Kidney (tissue), 14 donors: ENCODE results near the gene AP3M1. TPM values are rescaled to one million over a fixed set of nuclear protein-coding genes. Genes with fewer than 3 reads are reported as not detected.
"Not testable (repeated sequence)": the region's sequence is repeated elsewhere in the genome, so short reads cannot be mapped to it uniquely, and the experiment has no call there.

Source experiments
- DNase-seq, 5 donors: peaks; one replicate each; pipeline ENCODE4 v3.0.0-alpha.2; 2013 to 2020
- FAIRE-seq: peaks from 2 replicates; lab custom pipeline; 2012; peaks lifted over from hg19 to GRCh38; lab: Jason Lieb, UNC
- H3K27ac ChIP-seq, 2 donors: one replicate each; pipeline ENCODE4 v1.7.0; 2013; ENCODE audit warnings: low read depth in 2 of 2, low read length in 2 of 2, inconsistent platforms in 1 of 2
- H3K27me3 ChIP-seq: one replicate; pipeline ENCODE4 v1.7.1; 2013; ENCODE audit warnings: low read length, inconsistent platforms; ENCODE audit not compliant: control insufficient read depth, insufficient read depth
- H3K36me3 ChIP-seq, 3 donors: one replicate each; pipeline versions ENCODE4 v1.7.0 to v1.7.1; 2013; ENCODE audit warnings: low read length in 3 of 3, control low read depth in 1 of 3, inconsistent platforms in 1 of 3; ENCODE audit not compliant: insufficient read depth in 3 of 3, control insufficient read depth in 2 of 3
- H3K4me1 ChIP-seq, 3 donors: one replicate each; pipeline versions ENCODE4 v1.7.0 to v1.7.1; 2013; ENCODE audit warnings: low read length in 3 of 3, inconsistent platforms in 1 of 3, low read depth in 1 of 3; ENCODE audit not compliant: control insufficient read depth in 2 of 3, insufficient read depth in 2 of 3
- H3K4me3 ChIP-seq, 3 donors: one replicate each; pipeline versions ENCODE4 v1.7.0 to v1.8.1; 2013; ENCODE audit warnings: low read length in 3 of 3, control low read depth in 1 of 3, inconsistent platforms in 1 of 3
- H3K9ac ChIP-seq, 3 donors: one replicate each; pipeline versions ENCODE4 v1.7.0 to v1.7.1; 2013; ENCODE audit warnings: low read length in 3 of 3, control low read depth in 1 of 3, inconsistent platforms in 1 of 3
- H3K9me3 ChIP-seq, 3 donors: one replicate each; pipeline versions ENCODE4 v1.7.0 to v1.7.1; 2013; ENCODE audit warnings: low read length in 3 of 3, control low read depth in 1 of 3, inconsistent platforms in 1 of 3; ENCODE audit not compliant: control insufficient read depth in 2 of 3, insufficient read depth in 1 of 3
- intact Hi-C: fragments of 100-400 bp; cut with DNase I; formaldehyde crosslinking; loops from one replicate; pipeline ENCODE4 v1.11.1; 2022
- polyA plus RNA-seq: library from polyadenylated mRNA; stranded (reverse); fragments of 350-450 nt; fragmentation: Illumina TruSeq; extraction: RNeasy Lipid Tissue Mini Kit (QIAGEN cat#74804); gene quantifications from one replicate; pipeline ENCODE4 v1.2.3, GENCODE V29; 2014; ENCODE audit warnings: low read depth, low replicate concordance; ENCODE audit not compliant: insufficient read depth
- total RNA-seq: library from RNA; stranded (reverse); fragmentation: NEBNext Ultra II Directional; extraction: Animal tissue kit (Norgen Biotek cat#: 25700); gene quantifications from one replicate; pipeline ENCODE4 v1.2.1, GENCODE V29; 2021
- TF ChIP-seq, protein P1 (sequence below): IDR thresholded peaks from 3 replicates; pipeline ENCODE4 v1.5.1; 2012; ENCODE audit warnings: mild to moderate bottlenecking, moderate library complexity, borderline replicate concordance; ENCODE audit not compliant: insufficient read depth; ENCODE audit errors: extremely low read depth
- donor health status: control.
- donor health status: control.
- donor health status: control.
- donor health status: control.
- donor health status: control.
- donor health status: DM: yes; HTN: yes; CAD: no.
- donor health status: Normal renal cell carcinoma (clear cell type).

AP3M1 gene
- total and polyA plus RNA-seq, 2 donors from 2014 or later: 14.6 to 30.1 TPM

DNA sequence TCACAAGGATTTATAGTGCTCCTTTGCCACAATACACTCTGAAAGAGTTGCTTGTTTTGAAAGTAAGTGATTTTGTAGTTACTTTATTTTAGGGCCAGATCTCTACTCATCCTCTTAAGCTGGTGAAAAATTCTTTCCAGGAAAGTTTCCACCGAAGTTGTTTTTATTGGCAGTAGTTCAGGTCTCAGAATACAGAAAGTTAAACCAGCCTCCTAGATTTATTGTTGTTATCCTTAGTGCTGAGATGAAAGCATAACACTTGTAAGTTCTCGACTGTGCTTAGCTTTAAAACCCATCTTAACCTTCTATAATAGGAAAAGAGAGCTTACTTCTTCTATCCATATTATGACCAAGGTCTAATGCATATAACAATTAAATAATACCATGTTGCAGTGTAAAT lies 5.5 kb downstream of the AP3M1 start:
- no peaks in the 10 kb centered on the region for H3K27me3 ChIP-seq
- H3K9me3 ChIP-seq: no peaks in the 10 kb centered on the region
- H3K4me1 ChIP-seq: peaks cover 0 to 7% (median 4%) of the 10 kb centered on the region in 3 donors
- TF ChIP-seq, protein P1, sequence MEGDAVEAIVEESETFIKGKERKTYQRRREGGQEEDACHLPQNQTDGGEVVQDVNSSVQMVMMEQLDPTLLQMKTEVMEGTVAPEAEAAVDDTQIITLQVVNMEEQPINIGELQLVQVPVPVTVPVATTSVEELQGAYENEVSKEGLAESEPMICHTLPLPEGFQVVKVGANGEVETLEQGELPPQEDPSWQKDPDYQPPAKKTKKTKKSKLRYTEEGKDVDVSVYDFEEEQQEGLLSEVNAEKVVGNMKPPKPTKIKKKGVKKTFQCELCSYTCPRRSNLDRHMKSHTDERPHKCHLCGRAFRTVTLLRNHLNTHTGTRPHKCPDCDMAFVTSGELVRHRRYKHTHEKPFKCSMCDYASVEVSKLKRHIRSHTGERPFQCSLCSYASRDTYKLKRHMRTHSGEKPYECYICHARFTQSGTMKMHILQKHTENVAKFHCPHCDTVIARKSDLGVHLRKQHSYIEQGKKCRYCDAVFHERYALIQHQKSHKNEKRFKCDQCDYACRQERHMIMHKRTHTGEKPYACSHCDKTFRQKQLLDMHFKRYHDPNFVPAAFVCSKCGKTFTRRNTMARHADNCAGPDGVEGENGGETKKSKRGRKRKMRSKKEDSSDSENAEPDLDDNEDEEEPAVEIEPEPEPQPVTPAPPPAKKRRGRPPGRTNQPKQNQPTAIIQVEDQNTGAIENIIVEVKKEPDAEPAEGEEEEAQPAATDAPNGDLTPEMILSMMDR: no peak
- intact Hi-C loops: no loop called here
- no peak overlapping the region for H3K27ac ChIP-seq
- no peak for FAIRE-seq
- H3K4me3 ChIP-seq: no peak overlapping the region
- H3K9ac ChIP-seq: no peak overlapping the region
- H3K36me3 ChIP-seq: no peaks in the 10 kb centered on the region
- peak in 2 of 5 donors; percentile 86 to 88 for DNase-seq

DNA sequence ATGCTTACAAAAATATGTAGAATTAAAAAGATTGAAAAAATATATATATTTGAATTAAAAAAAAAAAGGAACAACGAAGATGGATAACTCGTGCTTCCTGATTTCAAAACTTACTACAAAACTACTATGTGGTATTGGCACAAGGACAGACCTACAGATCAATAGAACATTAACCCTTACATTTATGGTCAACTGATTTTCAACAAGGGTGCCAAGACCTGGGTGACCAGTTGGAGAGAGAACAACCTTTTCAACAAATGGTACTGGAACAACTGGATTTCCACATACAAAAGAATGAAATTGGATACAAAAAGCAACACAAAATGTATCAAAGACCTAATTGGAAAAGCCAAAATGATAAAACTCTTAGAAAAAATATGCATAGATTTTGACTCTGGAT lies 10.1 kb downstream of the AP3M1 start:
- peaks cover 11 to 23% (median 13%) of the 10 kb centered on the region in 3 donors for H3K36me3 ChIP-seq
- no peak for FAIRE-seq

DNA sequence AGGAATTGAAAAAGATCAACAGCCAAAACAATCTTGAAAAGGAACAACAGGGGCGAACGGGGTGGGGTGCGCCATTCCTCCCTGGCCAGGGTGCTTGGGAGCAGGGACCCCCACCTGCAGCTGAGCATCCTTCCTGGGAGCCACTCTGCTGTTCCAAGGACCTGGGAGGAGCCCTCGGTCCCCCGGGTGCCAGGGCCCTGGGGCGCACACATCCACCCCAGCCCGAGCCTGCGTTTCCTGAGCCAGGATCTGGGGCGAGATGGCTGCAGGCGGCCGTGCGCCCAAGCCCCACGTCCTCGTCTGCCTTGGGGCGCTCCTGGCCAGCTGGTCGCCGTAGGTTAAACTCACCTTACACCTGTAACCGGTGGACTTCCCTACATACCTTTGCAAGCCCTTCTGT lies 10.6 kb downstream of the AP3M1 start:
- H3K27me3 ChIP-seq: no peaks in the 10 kb centered on the region
- intact Hi-C loops: no loop called here
- TF ChIP-seq, protein P1: no peak
- H3K4me1 ChIP-seq: no peaks in the 10 kb centered on the region
- H3K36me3 ChIP-seq: peaks cover 11 to 24% (median 13%) of the 10 kb centered on the region in 3 donors
- FAIRE-seq (no peak), DNase-seq (no peak)
- no peak overlapping the region for H3K27ac ChIP-seq
- H3K9ac ChIP-seq: no peak overlapping the region
- no peak overlapping the region for H3K4me3 ChIP-seq
- no peaks in the 10 kb centered on the region for H3K9me3 ChIP-seq

More for the DNA sequence above, 10.1 kb downstream of the AP3M1 start:
- TF ChIP-seq, protein P1: no peak
- Histone ChIP-seq H3K4me1 (no peaks in the 10 kb centered on the region), H3K27ac (no peak overlapping the region), H3K9ac (no peak overlapping the region), H3K27me3 (no peaks in the 10 kb centered on the region), H3K4me3 (no peak overlapping the region), H3K9me3 (no peaks in the 10 kb centered on the region)
- intact Hi-C loops: no loop called here
- DNase-seq: no peak

DNA sequence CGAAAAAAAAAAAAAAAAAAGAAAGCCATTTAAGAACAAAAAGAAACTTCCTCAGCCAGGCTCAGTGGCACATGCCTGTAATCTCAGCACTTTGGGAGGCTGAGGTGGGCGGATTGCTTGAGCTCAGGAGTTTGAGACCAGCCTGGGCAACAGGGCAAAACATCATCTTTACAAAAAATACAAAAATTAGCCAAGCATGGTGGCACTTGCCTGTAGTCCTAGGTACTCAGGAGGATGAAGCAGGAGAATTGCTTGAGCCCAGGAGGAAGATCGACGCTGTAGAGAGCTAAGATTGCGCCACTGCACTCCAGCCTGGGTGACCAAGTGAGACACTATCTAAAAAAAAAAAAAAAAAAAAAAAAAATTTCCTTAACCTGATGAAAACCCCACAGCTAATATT lies 12.0 kb downstream of the AP3M1 start:
- intact Hi-C loops: not testable (repeated sequence)

More for the DNA sequence above, 12.0 kb downstream of the AP3M1 start:
- not testable (repeated sequence) for H3K9me3 ChIP-seq, H3K27ac ChIP-seq, H3K4me3 ChIP-seq, H3K9ac ChIP-seq, H3K27me3 ChIP-seq, H3K4me1 ChIP-seq, DNase-seq, FAIRE-seq
- peaks cover 11 to 27% (median 16%) of the 10 kb centered on the region in 3 donors for H3K36me3 ChIP-seq
